ENCODE measurements around the gene SNED1. TPM values are rescaled to one million over a fixed set of nuclear protein-coding genes. Genes with fewer than 3 reads are reported as not detected.

The SNED1 gene
- total and polyA plus RNA-seq, 2 experiments from 2014 or later, result 1.5 to 2.8 TPM

DNA sequence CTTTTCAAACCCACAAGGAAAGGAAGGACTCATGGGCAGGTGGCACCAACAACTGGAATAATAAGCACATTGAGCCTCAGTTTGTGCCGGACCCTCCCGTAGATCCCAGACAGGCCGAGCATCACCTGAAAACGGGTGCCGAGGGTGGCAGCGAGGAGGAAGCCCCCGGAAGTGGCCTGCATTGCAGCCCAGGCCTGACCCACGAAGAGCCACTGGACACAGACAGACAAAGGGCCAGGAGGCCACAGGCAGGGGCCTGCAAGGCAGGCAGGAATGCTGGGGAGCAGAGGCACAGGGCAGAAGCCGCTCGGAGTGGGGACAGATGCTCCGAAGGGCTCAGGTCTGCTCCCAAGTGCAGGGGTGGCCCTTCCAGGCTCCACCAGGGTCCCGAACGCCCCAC, 71.9 kb downstream of the SNED1 start:
- peaks cover 4% of the 10 kb centered on the region for H3K4me1 Mint-ChIP-seq
- Histone ChIP-seq H2AFZ (no peak overlapping the region), H4K20me1 (replicated peaks; ENCODE audit: insufficient read depth) (no peaks in the 10 kb centered on the region), H3K4me1 (ENCODE audit: insufficient read depth) (no peaks in the 10 kb centered on the region), H3K27ac (ENCODE audit: low read depth) (no peak overlapping the region), H3K27me3 (ENCODE audit: insufficient read depth) (no peaks in the 10 kb centered on the region), H3K4me2 (no peak overlapping the region), H3K36me3 (ENCODE audit: insufficient read depth) (no peaks in the 10 kb centered on the region), H3K9me2 (ENCODE audit: insufficient read depth) (no peaks in the 10 kb centered on the region), H3F3A (replicated peaks; ENCODE audit: low read depth) (no peaks in the 10 kb centered on the region), H3K79me2 (replicated peaks; ENCODE audit: insufficient read depth) (no peaks in the 10 kb centered on the region), H3K4me3 (no peak overlapping the region)
- no peak overlapping the region for H3K4me3 Mint-ChIP-seq
- no peaks in the 10 kb centered on the region for H3K36me3 Mint-ChIP-seq (ENCODE audit: low read depth)
- TF ChIP-seq CREB1 (CRISPR knock-in tag; IDR thresholded peaks at IDR 0.05; ENCODE audit: low read depth), result no peak
- no peak for TF ChIP-seq CTCF (conservative IDR thresholded peaks at IDR 0.05; ENCODE audit: low read depth in 2 of 2)
- TF ChIP-seq NANOG (IDR thresholded peaks at IDR 0.05; ENCODE audit: borderline replicate concordance), result no peak
- TF ChIP-seq STAT1 (IDR thresholded peaks at IDR 0.05; ENCODE audit: unreplicated experiment), result no peak
- TF ChIP-seq POLR2AphosphoS5 (IDR thresholded peaks at IDR 0.05; ENCODE audit: low read depth), result no peak
- TF ChIP-seq ETS1 (IDR thresholded peaks at IDR 0.05), result no peak
- TF ChIP-seq JUNB (IDR thresholded peaks at IDR 0.05; ENCODE audit: unreplicated experiment), result no peak
- TF ChIP-seq, protein P1, sequence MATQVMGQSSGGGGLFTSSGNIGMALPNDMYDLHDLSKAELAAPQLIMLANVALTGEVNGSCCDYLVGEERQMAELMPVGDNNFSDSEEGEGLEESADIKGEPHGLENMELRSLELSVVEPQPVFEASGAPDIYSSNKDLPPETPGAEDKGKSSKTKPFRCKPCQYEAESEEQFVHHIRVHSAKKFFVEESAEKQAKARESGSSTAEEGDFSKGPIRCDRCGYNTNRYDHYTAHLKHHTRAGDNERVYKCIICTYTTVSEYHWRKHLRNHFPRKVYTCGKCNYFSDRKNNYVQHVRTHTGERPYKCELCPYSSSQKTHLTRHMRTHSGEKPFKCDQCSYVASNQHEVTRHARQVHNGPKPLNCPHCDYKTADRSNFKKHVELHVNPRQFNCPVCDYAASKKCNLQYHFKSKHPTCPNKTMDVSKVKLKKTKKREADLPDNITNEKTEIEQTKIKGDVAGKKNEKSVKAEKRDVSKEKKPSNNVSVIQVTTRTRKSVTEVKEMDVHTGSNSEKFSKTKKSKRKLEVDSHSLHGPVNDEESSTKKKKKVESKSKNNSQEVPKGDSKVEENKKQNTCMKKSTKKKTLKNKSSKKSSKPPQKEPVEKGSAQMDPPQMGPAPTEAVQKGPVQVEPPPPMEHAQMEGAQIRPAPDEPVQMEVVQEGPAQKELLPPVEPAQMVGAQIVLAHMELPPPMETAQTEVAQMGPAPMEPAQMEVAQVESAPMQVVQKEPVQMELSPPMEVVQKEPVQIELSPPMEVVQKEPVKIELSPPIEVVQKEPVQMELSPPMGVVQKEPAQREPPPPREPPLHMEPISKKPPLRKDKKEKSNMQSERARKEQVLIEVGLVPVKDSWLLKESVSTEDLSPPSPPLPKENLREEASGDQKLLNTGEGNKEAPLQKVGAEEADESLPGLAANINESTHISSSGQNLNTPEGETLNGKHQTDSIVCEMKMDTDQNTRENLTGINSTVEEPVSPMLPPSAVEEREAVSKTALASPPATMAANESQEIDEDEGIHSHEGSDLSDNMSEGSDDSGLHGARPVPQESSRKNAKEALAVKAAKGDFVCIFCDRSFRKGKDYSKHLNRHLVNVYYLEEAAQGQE (IDR thresholded peaks at IDR 0.05; ENCODE audit: unreplicated experiment), result no peak
- no peak for TF ChIP-seq EZH2phosphoT487 (IDR thresholded peaks at IDR 0.05; ENCODE audit: unreplicated experiment)
- no peak for TF ChIP-seq ZNF114 (CRISPR knock-in tag; IDR thresholded peaks at IDR 0.05)
- TF ChIP-seq, protein P2, sequence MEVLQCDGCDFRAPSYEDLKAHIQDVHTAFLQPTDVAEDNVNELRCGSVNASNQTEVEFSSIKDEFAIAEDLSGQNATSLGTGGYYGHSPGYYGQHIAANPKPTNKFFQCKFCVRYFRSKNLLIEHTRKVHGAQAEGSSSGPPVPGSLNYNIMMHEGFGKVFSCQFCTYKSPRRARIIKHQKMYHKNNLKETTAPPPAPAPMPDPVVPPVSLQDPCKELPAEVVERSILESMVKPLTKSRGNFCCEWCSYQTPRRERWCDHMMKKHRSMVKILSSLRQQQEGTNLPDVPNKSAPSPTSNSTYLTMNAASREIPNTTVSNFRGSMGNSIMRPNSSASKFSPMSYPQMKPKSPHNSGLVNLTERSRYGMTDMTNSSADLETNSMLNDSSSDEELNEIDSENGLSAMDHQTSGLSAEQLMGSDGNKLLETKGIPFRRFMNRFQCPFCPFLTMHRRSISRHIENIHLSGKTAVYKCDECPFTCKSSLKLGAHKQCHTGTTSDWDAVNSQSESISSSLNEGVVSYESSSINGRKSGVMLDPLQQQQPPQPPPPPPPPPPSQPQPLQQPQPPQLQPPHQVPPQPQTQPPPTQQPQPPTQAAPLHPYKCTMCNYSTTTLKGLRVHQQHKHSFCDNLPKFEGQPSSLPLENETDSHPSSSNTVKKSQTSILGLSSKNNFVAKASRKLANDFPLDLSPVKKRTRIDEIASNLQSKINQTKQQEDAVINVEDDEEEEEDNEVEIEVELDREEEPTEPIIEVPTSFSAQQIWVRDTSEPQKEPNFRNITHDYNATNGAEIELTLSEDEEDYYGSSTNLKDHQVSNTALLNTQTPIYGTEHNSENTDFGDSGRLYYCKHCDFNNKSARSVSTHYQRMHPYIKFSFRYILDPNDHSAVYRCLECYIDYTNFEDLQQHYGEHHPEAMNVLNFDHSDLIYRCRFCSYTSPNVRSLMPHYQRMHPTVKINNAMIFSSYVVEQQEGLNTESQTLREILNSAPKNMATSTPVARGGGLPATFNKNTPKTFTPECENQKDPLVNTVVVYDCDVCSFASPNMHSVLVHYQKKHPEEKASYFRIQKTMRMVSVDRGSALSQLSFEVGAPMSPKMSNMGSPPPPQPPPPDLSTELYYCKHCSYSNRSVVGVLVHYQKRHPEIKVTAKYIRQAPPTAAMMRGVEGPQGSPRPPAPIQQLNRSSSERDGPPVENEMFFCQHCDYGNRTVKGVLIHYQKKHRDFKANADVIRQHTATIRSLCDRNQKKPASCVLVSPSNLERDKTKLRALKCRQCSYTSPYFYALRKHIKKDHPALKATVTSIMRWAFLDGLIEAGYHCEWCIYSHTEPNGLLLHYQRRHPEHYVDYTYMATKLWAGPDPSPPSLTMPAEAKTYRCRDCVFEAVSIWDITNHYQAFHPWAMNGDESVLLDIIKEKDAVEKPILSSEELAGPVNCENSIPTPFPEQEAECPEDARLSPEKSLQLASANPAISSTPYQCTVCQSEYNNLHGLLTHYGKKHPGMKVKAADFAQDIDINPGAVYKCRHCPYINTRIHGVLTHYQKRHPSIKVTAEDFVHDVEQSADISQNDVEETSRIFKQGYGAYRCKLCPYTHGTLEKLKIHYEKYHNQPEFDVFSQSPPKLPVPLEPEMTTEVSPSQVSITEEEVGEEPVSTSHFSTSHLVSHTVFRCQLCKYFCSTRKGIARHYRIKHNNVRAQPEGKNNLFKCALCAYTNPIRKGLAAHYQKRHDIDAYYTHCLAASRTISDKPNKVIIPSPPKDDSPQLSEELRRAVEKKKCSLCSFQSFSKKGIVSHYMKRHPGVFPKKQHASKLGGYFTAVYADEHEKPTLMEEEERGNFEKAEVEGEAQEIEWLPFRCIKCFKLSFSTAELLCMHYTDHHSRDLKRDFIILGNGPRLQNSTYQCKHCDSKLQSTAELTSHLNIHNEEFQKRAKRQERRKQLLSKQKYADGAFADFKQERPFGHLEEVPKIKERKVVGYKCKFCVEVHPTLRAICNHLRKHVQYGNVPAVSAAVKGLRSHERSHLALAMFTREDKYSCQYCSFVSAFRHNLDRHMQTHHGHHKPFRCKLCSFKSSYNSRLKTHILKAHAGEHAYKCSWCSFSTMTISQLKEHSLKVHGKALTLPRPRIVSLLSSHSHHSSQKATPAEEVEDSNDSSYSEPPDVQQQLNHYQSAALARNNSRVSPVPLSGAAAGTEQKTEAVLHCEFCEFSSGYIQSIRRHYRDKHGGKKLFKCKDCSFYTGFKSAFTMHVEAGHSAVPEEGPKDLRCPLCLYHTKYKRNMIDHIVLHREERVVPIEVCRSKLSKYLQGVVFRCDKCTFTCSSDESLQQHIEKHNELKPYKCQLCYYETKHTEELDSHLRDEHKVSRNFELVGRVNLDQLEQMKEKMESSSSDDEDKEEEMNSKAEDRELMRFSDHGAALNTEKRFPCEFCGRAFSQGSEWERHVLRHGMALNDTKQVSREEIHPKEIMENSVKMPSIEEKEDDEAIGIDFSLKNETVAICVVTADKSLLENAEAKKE (CRISPR knock-in tag; IDR thresholded peaks at IDR 0.05), result no peak
- no peak for TF ChIP-seq EZH2 (IDR thresholded peaks at IDR 0.05; ENCODE audit: low read depth, unreplicated experiment)
- no peak for TF ChIP-seq ZNF331 (CRISPR knock-in tag; IDR thresholded peaks at IDR 0.05; ENCODE audit: low read depth)
- peaks cover 18% of the 10 kb centered on the region for H3K27me3 Mint-ChIP-seq (ENCODE audit: insufficient read depth, low read depth, poor library complexity)
- ATAC-seq, result no peak
- DNase-seq (ENCODE audit: low spot score), result no peak
- H3K9me3 Mint-ChIP-seq, result no peaks in the 10 kb centered on the region
- H3K27ac Mint-ChIP-seq, result no peak overlapping the region; the same call in 1 of the 2 replicates

All from GM23338 (cell line).